ENCODE measurements around the gene PNPLA3. TPM values are rescaled to one million over a fixed set of nuclear protein-coding genes. Genes with fewer than 3 reads are reported as not detected.

The PNPLA3 gene
- total RNA-seq, 1 donor from 2014 or later, result not detected

GRCh38 chr22:43985532-43985931 is 61.9 kb downstream of the PNPLA3 start:
- TF ChIP-seq, protein P1, sequence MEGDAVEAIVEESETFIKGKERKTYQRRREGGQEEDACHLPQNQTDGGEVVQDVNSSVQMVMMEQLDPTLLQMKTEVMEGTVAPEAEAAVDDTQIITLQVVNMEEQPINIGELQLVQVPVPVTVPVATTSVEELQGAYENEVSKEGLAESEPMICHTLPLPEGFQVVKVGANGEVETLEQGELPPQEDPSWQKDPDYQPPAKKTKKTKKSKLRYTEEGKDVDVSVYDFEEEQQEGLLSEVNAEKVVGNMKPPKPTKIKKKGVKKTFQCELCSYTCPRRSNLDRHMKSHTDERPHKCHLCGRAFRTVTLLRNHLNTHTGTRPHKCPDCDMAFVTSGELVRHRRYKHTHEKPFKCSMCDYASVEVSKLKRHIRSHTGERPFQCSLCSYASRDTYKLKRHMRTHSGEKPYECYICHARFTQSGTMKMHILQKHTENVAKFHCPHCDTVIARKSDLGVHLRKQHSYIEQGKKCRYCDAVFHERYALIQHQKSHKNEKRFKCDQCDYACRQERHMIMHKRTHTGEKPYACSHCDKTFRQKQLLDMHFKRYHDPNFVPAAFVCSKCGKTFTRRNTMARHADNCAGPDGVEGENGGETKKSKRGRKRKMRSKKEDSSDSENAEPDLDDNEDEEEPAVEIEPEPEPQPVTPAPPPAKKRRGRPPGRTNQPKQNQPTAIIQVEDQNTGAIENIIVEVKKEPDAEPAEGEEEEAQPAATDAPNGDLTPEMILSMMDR (IDR thresholded peaks at IDR 0.05), result no peak
- no peaks in the 10 kb centered on the region for H3K9me3 ChIP-seq
- H3K27me3 ChIP-seq, result no peaks in the 10 kb centered on the region
- no peak overlapping the region for H3K27ac ChIP-seq
- no peak overlapping the region for H3K4me3 ChIP-seq
- DNase-seq (ENCODE audit: low spot score in 2 of 2), result no peak
- H3K36me3 ChIP-seq, result peaks cover 47 to 73% of the 10 kb centered on the region in 2 donors
- H3K4me1 ChIP-seq, result no peaks in the 10 kb centered on the region
- intact Hi-C loops (cut with DNase I), result no loop called here

GRCh38 chr22:43988116-43988820 is 64.7 kb downstream of the PNPLA3 start:
- H3K27ac ChIP-seq, result no peak overlapping the region
- no peaks in the 10 kb centered on the region for H3K4me1 ChIP-seq
- H3K27me3 ChIP-seq, result no peaks in the 10 kb centered on the region
- TF ChIP-seq, protein P1 (IDR thresholded peaks at IDR 0.05), result no peak
- no peak overlapping the region for H3K4me3 ChIP-seq
- no peaks in the 10 kb centered on the region for H3K9me3 ChIP-seq
- peaks cover 52 to 81% of the 10 kb centered on the region in 2 donors for H3K36me3 ChIP-seq
- no peak for DNase-seq (ENCODE audit: low spot score in 2 of 2)
- intact Hi-C loops (cut with DNase I), result no loop called here

GRCh38 chr22:43988960-43989359 is 65.4 kb downstream of the PNPLA3 start:
- Histone ChIP-seq H3K4me1 (no peaks in the 10 kb centered on the region), H3K36me3 (peaks cover 52 to 80% of the 10 kb centered on the region in 2 donors), H3K27me3 (no peaks in the 10 kb centered on the region), H3K27ac (no peak overlapping the region), H3K9me3 (no peaks in the 10 kb centered on the region), H3K4me3 (no peak overlapping the region)
- DNase-seq (ENCODE audit: low spot score in 2 of 2), result no peak
- intact Hi-C loops (cut with DNase I), result no loop called here
- TF ChIP-seq, protein P1 (IDR thresholded peaks at IDR 0.05), result no peak

- no peaks in the 10 kb centered on the region for H3K9me3 ChIP-seq
- TF ChIP-seq, protein P1 (IDR thresholded peaks at IDR 0.05), result no peak
- H3K36me3 ChIP-seq, result peaks cover 51 to 80% of the 10 kb centered on the region in 2 donors
- no peaks in the 10 kb centered on the region for H3K27me3 ChIP-seq
- no peak overlapping the region for H3K27ac ChIP-seq
- no peak for DNase-seq (ENCODE audit: low spot score in 2 of 2)
- intact Hi-C loops (cut with DNase I), result no loop called here
- H3K4me1 ChIP-seq, result no peaks in the 10 kb centered on the region
- H3K4me3 ChIP-seq, result no peak overlapping the region
These were observed 66.4 kb downstream of the PNPLA3 start for GRCh38 chr22:43990044-43990443.

GRCh38 chr22:43991316-43992020 is 67.9 kb downstream of the PNPLA3 start:
- no peak overlapping the region for H3K27ac ChIP-seq
- H3K27me3 ChIP-seq, result no peaks in the 10 kb centered on the region
- DNase-seq (ENCODE audit: low spot score in 2 of 2), result no peak
- peaks cover 56 to 80% of the 10 kb centered on the region in 2 donors for H3K36me3 ChIP-seq
- intact Hi-C loops (cut with DNase I), result no loop called here
- H3K4me1 ChIP-seq, result no peaks in the 10 kb centered on the region
- no peak overlapping the region for H3K4me3 ChIP-seq
- TF ChIP-seq, protein P1 (IDR thresholded peaks at IDR 0.05), result no peak
- H3K9me3 ChIP-seq, result no peaks in the 10 kb centered on the region
